Stimulated activated CD4-positive, alpha-beta T cell treated with anti-CD3 and anti-CD28 coated beads, Interleukin-15, amount 100 ng/mL, for 24 hours (primary cell): Measurements from ENCODE around the gene RXFP4.

ENCODE experiments used
- DNase-seq: peaks from one replicate; pipeline ENCODE4 v3.0.0-alpha.2; 2020

The RXFP4 gene

GRCh38 chr1:155962599-155963211, 21.3 kb downstream of the RXFP4 start:
- no peak for DNase-seq

DNA sequence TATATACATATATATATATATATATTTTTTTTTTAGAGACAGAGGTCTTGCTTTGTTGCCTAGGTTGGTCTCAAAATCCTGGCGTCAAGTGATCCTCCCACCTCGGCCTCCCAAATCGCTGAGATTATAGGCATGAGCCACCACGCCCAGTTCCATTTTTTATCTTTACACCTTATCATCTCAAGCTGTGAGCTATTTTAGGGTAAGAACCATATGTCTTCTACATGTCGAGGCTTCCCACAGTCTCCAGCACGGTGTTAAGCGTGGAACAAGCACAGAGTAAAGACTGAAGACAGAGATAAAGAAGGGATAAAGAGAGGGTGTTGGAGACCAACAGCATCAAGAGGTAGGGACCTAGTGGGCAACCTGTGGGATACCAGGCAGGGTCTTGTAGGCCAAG, 22.8 kb downstream of the RXFP4 start:
- no peak for DNase-seq

DNA sequence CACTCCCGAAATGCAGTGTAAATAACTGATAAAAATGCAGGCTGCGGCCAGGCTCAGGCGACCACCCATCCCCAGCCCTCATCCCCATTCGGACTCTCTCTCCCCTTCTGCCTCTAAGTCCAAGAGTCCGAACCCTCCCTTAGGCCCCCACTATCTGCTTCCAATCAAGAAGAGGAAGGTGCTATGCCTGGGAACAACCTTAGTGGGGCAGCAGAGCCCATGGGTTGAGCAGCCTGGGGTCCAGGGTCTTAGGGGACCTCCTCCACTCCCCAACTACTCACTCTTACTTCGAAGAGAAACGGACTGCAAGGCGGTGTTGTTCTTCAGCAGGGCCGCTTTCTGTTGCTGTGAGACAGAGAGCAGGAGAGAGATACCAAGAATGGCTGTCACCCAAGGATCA, 24.7 kb downstream of the RXFP4 start:
- DNase-seq, result no peak

GRCh38 chr1:155966750-155967149, 25.3 kb downstream of the RXFP4 start:
- no peak for DNase-seq

GRCh38 chr1:155967341-155968050, 26.1 kb downstream of the RXFP4 start:
- no peak for DNase-seq

DNA sequence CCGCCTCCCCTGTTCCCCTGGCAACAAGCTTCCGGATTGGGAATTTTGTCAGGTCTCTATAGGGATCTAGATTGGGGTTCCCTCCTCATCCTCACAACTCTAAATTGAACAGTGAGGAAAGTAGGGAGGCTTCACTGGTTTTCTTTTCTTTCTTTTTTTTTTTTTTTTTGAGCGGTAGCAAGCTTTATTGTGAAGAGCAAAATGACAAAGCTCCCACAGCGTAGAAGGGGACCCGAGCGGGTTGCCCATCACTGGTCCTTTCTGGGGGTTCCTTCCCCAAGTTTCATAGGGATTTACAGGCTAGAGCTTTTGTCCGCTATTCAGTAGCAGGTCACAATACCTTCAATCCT, 26.6 kb downstream of the RXFP4 start:
- DNase-seq, result no peak

DNA sequence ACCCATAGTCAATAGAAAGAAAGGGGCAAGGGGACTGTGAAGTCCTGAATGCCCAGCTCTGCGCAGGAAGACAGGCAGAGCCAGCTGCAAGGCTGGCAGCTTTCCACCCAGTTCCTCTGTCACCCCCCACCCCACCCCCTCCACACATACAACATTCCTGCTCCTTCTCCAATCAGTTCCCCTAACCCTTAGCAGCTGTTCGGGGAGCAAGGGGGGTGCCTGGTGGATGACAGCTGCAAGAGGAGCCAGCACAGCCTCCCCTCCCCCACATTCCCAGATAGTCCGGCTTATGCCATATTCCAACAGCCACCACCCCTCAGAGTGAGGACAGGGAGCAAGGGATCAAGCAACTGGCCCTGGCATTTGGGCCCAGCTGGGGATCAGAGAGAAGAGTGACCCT, 27.2 kb downstream of the RXFP4 start:
- DNase-seq, result no peak

GRCh38 chr1:155969377-155969791, 27.9 kb downstream of the RXFP4 start:
- DNase-seq, result no peak

GRCh38 chr1:155970531-155971167, 29.2 kb downstream of the RXFP4 start:
- peak; percentile 62 for DNase-seq

GRCh38 chr1:155971910-155972809, 30.7 kb downstream of the RXFP4 start:
- DNase-seq, result no peak

DNA sequence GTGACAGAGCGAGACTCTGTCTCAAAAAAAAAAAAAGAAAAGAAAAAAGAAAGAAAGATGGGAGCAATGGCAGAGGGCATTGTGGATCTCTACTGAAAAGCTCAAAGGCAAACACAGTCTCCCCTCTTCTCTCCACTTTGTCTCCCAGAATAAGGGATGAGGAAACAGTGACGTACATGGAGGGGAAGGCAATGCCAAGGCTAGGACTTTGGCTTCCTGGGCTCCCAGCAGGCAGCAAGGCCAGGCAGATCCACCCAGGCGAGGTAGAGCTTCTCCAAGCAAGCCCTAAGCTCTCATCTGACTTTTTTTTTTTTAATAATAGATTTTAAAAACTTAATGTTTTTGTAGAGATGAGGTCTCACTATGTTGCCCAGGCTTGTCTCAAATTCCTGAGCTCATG, 32.3 kb downstream of the RXFP4 start:
- no peak for DNase-seq

- DNase-seq, result no peak
Measured at GRCh38 chr1:155974208-155975115, 33.0 kb downstream of the RXFP4 start.

DNA sequence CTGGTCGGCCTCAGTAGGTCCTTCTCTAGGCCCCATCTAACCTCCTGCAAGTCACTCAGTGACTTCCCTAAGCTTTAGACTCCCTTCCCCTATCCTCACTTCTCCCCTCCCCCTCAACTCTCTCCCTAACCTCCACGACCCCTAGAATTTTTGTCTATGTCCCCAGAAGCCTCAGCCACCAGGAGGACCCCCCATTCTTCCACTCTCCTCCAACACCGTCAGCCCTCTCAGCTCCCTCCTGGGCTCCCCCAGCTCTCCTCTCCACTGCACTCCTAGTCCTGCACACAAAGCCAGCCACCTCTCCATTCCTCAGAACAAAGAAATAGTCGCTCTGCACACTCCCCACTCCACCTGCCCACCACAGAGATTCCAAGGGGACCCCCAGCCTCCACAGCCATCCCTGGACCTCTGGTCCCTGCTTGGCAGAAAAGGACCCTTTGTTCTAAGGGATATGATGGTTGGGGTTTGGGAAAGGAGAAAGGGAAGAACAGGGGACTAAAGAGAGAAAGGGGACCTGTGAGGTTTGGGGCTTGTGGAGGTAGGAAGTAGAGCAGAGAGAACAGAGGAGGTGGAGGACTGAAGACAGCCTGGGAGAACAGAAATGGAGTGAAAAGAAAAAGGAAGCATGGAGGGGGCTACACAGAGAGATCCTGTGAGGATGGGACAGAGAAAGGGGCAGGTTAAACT, 34.1 kb downstream of the RXFP4 start:
- DNase-seq, result no peak

DNA sequence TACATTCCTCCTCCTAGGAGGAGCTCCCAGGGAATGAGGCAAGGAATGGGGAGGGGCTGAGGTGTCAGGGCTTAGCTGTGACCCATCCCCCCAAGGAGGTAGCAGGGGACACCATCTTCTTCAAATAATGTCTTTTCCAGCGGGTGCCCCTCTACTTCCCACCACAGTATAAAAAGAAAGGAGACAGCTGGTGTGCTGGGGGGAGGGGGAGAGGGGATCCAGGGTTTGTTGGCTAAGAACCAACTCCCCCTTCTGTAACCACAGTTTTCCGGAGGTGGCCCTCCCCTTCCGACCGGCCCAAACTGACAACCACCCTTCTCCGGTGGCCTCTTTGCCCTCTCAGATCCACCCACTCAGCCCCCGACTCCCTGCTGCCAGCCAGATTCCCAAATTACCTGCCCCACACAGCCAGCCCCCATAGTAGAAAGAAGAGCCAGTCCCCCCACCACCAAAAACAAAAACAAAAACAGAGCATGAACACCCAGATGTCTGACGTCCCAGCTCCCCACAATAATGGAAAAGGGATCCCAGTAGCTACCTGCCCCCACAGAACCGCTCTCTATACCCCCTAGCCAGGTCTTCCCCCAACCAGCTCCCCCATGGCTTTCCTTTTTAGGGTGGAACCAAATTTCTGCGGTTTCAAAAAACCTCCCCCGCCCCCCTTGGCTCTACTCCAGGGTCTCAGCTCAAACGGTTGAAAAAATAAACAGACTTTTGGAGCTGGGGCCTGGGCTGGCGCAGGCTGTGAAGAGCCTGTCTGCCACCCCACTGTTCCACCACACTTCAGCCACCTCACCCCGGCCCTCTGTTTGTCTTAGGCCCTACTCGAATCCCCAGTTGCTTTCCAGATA, 34.8 kb downstream of the RXFP4 start:
- DNase-seq, result peak; percentile 71

DNA sequence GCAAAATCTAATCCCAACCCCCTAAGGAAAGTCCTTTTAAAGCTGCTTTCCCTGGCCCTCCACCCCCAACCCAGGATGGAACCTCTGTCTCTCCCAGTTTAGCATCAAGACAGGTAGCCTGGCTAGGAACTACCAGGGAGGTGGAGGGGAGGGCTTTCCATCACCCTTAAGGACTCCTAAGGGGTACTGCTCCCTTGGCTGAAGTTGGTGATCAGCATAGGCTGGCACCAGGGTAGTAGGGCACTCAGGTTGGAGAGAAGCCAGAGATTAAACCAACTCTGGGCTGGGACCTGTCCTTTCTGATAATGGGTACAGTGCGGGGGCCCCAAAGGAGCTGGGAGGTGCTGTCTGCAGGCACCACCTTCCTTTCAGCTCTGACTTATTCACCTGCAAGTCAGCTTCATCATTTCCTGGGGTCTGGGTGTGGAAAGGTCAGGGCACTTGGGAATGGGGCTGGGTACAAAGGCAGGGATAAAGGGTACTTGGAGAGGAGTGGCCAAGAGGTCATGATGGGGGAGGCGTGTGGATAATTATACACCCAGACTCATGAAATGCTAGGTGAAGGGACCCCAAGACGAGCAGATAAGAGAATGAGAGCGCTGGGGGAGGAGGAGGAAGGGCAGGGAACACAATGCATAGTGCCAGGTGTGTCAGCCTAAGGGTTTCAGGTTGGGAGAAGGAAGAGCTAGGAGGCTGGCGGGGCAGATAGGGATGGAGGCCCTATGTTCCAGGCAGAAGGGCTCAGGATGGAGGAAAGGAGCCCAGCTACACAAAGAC, 35.7 kb downstream of the RXFP4 start:
- peak; percentile 36 for DNase-seq

- DNase-seq, result peak; percentile 83
Measured at GRCh38 chr1:155977690-155978324, 36.4 kb downstream of the RXFP4 start.

- DNase-seq, result peak; percentile 93
Measured at GRCh38 chr1:155978325-155978972, 37.0 kb downstream of the RXFP4 start, which contains the start of gene ARHGEF2. TSS of gene ARHGEF2 (minus strand) at chr1:155978547. CDS start at chr1:155978427, 120 bp downstream.

DNA sequence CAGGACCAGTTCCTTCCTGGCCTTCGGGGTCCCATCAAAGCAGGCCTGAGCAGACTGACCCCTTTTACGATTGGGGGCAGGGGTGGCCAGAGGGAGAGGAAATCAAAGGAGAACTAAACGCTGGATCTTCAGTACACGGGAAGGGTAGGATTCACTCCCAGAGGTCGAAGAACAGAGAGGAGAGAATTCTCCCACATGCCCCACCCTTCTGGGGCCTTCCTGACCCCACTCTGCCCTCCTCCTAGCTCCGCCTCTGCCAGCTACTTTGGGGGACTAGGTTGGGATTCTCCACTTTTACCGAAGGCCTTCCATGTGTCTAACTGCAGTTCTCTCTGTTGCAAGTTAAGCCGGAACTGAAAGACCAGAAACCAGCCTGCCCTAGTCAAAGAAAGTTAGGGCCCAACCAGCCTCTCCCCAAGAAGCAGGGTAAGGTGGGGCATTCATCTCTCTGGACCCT, 37.6 kb downstream of the RXFP4 start:
- DNase-seq, result peak; percentile 36
